ENCODE data around the gene CLASP1.
"Not testable (repeated sequence)": the region's sequence is repeated elsewhere in the genome, so short reads cannot be mapped to it uniquely, and the experiment has no call there.

Gene CLASP1

DNA sequence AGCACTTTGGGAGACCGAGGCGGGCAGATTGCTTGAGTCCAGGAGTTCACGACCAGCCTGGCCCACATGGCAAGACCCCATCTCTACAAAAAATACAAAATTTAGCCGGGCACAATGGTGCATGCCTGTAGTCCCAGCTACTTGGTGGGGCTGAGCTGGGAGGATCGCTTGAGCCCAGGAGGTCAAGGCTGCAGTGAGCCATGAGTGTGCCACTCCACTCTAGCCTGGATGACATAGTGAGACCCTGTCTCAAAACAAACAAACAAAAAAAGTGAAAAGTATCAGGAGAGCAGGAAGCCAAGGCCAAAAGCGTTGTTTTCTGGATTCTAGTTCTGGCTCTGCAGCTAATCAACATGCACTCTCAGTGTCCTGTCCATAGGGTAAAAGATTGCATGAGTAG lies 10.7 kb upstream of the CLASP1 start:
- DNase-seq = no peak

GRCh38 chr2:121658393-121658792 lies 9.1 kb upstream of the CLASP1 start:
- not testable (repeated sequence) for DNase-seq

DNA sequence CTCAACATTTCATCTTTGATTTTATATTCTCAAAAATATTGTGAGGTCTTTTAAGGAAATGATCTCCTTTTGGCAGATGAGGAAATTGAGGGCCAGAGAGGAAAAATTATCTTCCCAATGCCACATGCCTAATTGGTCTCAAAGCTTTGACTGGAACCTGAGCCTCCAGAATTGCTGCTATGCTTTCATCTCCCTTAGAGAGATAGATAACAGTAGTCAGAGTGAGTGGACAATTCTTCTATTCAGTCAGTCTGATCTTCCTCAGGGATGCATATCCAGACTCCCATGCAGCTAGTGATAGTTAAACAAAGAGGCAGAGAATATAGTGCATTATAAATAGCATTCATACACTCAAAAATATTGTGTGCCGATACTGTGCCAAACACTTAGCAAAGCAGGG lies 3.8 kb upstream of the CLASP1 start:
- DNase-seq = no peak

- no peak for DNase-seq
Measured at GRCh38 chr2:121650315-121650930, 1.2 kb upstream of the CLASP1 start.

DNA sequence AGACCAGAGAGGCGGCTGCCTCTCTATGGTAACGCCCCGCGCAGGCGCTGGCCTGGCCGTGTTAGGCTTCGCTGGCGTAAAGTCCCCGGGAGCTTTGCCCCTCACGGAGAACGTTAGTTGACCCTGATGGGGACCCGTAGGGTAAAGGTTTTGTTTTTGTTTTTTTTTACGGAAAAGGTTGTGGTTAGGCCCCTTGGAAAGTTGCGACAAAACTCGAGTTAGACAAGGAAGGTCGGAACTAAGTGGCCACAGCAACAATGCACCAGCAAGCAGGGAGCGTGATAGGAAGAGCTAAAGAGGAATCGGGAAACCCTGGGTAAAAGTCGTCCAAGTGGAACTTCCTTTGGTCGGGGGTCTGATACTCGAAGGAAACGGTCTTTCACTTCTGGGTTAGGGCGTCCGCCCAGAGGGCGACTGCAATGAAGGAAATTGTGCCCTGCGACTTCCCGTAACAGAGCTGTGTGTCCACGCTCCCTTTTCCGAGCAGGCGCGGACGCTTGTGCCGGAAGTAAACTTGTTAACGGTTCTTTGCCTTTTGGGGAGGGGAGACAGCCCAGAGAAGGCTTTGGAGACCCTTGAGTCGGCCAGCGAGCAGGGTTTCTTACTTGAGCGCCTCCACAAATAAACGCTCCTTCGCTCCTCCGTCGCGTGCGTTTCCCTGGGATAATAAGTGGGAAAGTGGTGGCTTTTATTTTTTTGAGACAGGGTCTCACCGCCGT lies 493 bp upstream of the CLASP1 start:
- DNase-seq = peak; percentile 98

DNA sequence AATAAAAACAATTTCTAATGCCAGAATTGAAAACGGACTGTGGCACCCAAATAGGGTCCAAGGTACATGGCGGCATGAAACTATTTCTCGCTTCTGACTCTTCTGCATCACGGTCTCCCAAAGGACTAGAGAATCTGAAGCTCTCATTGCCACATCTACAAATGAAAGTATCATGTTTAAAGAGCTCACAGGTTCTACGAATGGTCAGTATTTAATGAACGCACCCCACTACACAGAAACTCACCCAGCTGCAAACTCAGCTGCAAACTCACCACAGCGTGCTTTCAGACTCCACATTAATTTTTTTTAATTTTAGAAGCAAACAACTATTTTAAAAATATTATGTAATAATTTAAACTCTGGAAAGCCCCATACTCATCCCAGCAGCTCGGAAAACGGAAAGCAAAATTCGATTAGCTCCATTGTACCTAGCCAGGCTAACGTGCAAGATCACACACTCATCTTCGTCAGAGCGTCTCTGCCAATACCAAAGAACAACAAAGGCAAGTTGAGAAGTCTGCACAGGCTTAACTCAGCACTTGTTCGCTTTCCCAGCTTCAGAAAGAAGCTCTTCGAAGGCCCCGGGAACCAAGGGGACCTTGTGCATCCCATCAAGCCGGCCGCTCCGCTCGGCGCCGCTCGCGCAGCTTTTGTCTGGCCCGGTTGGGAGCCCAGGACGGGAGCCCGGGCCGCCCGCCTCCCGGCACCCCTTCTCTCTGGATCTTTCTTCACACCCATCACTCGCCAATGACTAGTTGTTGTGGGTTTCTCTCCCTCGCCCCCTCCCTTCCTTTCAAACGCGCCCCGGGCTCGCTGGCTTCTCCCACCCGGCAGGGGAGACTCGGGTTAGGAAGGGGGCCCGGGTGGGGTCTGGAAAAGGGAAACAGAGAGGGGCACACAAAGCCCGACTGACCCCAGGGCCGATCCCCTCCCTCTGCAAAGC lies 785 bp downstream of the CLASP1 start:
- peak; percentile 40 for DNase-seq

DNA sequence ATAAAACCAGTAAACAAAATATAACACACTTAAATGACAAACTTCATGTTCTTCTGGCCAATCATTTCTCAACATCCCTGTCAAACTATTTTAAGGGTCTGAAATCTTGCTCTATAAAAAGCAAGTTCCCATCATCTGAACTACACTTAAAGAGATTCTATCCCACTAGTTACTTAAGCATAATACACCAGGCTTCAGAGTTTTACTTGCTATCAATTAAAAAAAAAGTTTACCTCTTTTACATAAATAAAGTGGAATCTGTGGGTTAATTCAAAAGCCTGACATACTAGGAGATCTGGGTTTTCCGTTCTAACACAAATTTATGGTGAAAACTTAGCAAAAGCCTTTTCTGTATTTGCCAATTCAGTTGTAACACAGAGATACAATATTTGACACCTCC lies 1.9 kb downstream of the CLASP1 start:
- DNase-seq = no peak

DNA sequence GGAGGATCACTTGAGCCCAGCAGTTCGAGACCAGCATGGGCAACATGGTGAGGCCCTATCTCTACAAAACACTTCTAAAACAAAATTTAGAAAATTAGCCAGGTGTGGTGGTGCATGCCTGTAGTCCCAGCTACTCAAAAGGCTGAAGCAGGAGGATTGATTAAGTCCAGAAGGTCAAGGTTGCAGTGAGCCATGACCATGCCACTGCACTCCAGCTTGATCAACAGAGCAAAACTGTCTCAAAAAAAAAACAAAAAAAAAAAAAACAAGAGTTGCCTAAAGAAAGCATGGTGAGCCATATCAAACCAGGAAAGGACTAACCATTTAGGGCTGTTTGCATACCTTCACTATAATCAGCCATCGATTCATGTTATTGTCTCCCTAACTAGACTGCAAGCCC lies 4.5 kb downstream of the CLASP1 start:
- DNase-seq = no peak

- no peak for DNase-seq
Measured at GRCh38 chr2:121643877-121644276, 5.4 kb downstream of the CLASP1 start.

DNA sequence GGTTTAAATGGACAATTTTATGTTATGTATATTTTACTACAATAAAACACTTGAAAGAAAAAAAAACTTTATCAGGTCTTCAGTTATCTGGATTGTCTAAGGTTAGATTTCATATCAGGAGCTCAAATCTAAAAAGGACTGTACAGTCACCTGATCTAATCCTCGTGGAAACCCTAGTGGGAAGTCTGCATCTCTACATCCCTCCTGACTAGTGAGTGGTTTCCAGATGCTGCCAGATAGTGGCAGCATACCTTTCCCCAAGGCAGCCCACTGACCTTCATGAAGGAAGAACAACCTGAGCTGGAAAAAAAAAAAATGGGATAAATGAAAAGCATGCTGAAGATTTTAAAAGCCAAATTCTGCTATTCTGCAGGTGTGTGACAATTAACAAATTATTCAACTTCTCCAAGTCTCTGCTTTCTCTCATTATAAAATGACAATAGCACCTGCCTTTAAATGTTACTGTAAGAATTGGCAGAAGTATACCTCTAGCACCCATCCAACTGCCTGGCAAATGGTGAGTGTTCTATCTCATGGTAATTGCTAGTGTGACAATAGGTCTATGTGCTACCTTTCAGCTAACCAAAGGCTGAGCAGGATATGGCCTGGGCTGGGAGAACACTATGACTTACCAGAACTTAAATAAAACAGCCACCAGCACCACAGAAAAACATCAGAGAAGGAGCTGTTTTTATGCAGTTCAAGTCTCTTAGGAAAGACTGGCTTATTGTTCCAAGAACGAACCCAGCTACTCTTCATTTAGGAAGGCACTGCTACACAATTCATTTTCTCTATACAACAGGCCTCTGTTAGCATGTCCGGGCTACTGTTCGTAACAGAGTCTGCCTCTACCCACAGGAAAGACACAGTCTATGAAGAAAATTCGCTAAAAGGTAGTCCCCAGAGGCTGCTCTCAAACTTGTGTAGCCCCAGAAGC lies 8.6 kb downstream of the CLASP1 start:
- no peak for DNase-seq

DNA sequence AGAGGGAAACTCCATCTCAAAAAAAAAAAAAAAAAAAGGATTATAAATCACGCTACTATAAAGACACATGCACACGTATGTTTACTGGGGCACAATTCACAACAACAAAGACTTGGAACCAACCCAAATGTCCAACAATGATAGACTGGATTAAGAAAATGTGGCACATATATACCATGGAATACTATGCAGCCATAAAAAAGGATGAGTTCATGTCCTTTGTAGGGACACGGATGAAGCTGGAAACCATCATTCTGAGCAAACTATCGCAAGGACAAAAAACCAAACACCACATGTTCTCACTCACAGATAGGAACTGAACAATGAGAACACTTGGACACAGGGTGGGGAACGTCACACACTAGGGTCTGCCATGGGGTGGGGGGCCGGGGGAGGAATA lies 9.4 kb downstream of the CLASP1 start:
- not testable (repeated sequence) for DNase-seq

DNA sequence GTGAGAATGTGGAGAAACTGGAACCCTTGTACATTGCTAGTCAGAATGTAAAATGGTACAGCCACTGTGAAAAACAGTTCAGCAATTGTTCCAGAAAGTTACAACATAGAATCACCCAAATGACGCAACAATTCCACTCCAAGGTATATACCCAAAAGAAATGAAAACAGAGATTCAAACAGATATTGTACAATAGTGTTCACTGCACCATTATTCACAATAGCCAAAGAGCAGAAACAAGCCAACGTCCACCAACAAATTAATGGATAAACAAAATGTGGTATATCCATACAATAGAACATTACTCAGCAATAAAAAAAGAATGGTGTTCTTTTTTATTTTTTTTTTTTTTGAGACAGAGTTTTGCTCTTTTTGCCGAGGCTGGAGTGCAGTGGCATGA lies 10.9 kb downstream of the CLASP1 start:
- no peak for DNase-seq

DNA sequence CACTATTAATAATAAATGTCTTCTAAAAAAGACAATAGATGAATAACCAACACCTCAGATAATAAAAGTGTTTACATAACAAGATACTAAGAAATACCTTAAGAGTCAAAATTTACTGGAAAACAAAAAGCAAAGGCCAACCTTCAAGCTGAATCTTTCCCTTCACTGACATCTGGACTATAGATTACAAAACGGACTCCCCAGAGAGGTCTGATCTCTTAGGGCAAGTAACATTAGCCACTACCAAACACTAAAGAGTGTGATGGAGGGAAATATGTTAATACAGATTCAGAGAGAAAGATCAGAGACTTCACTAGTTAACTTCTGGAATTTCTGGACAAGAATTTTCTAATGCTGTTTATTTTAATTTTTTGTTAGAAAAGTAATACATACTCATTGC lies 13.9 kb downstream of the CLASP1 start:
- DNase-seq = no peak

GRCh38 chr2:121634354-121635307 lies 14.6 kb downstream of the CLASP1 start:
- no peak for DNase-seq

- DNase-seq = no peak
Measured at GRCh38 chr2:121633463-121633862, 15.8 kb downstream of the CLASP1 start.

DNA sequence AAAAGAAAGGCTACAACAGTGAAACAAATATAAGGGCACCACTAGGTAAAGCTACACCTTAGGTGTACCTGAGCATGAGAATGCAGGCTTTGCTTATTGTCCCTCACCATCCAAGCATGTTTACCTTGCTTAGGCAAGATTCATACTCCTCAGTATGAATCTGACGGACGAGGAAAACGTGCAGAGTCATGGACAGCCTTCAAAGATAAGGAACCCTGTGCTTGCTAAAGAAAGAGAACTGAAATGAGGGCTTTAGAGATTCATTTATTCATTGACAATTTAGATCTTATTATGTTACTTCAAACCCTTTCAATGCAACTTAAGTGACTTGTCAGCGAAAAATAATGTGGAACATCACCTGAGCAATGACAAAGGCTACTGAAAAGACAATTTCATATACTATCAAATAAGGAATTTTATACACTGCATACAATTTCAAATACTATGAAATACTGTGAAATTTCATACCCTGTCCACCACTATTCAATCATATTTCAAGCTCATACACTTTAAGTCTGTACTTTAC lies 21.7 kb downstream of the CLASP1 start:
- DNase-seq = no peak

DNA sequence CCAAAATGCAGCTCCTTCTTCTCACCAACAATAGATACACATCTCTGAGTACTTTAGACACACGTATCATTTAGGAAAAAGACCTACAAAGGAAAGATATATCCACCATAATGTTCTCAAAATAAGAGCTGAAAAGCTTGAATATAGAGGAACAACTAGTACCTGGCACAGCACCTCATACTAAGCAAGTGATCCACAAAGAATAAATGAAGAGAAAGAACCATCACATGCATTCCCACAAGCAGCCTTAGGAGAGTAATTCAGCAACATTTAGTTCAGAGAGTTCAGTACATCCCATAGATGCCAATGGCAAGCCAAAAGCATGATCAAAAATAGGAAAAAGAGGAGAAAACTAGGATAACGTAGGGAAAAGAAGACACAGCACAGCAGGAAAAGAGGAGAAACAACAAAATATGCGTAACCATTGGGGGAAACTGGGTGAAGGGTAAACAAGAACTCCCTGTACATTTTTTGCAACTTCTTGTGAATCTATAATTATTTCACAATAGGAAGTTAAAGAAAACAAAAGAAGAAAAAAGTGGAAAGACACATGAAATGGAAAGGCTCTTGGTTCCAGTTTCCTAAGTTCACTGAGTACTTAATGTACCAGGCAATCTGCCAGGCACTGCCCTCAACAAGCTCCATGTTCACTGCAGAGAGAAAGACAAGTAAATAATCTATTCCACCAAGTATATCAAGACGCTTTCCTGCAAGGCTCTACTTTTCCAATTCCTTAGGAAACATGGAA lies 22.3 kb downstream of the CLASP1 start:
- DNase-seq = no peak

DNA sequence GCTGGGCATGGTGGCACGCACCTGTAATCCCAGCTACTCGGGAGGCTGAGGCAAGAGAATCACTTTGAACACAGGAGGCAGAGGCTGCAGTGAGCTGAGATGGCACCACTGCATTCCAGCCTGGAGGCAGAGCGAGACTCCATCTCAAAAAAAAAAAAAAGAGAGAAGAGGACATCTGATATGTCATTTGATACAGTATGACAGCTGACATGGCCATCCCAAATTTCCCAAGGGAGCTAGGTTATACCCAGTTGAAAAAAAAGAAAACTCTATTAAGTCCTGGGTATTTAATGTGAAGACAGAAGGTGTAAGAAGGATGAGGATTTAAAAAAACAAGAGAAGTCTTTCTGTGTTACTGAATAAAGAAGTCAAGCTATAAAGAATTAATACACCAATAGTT lies 23.3 kb downstream of the CLASP1 start:
- DNase-seq = no peak

- no peak for DNase-seq
Measured at GRCh38 chr2:121617042-121617599, 32.1 kb downstream of the CLASP1 start.

DNA sequence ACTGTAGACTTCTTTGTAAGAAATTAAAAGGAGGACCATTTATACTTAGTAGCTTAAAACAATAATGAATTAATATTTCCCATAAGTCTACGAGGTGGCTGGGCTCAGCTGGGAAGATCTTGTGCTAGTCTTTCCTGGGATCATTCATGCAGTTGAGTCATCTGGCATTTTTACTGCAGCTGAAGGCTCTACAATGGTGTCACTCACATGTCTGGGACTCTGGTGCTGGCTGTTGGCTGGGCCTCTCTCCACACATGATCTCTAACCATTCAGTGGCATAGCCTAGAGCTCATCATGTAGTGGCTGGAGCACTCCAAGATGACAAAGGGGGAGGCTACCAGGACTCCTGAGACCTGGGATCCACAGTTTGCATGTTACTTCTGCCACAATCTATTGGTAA lies 35.5 kb downstream of the CLASP1 start:
- no peak for DNase-seq

Data from CD4-positive, alpha-beta T cell treated with Interleukin-15 for 1 hour (primary cell).